HL-60 (cell line): Measurements from ENCODE around the gene ADH4.
"Not testable (repeated sequence)": the region's sequence is repeated elsewhere in the genome, so short reads cannot be mapped to it uniquely, and the experiment has no call there.

Experiments
- DNase-seq, 2 experiments: peaks; one replicate each; pipeline ENCODE4 v3.0.0-alpha.2; 2010 to 2020; ENCODE audit warnings: low read depth in 1 of 2, low spot score in 1 of 2
- H3K27ac ChIP-seq: fragments of 250-450 bp; sonication (Bioruptor Pico); replicated peaks from 2 replicates; pipeline ENCODE4 v1.5.1; 2020; ENCODE audit warnings: mild to moderate bottlenecking, moderate library complexity
- H3K27me3 ChIP-seq: fragments of 250-450 bp; sonication (Bioruptor Pico); 2 replicates; pipeline ENCODE4 v1.5.1; 2021; ENCODE audit warnings: mild to moderate bottlenecking, moderate library complexity; ENCODE audit not compliant: insufficient read depth, poor library complexity, severe bottlenecking
- H3K4me3 ChIP-seq: replicated peaks from 2 replicates; pipeline ENCODE4 v1.5.1; 2011; ENCODE audit warnings: mild to moderate bottlenecking, control low read depth, low read length; ENCODE audit not compliant: insufficient read depth
- GABPA ChIP-seq: IDR thresholded peaks from 2 replicates; pipeline ENCODE4 v1.6.1; 2012; ENCODE audit warnings: low read depth
- POLR2AphosphoS5 ChIP-seq: IDR thresholded peaks from 2 replicates; pipeline ENCODE4 v1.6.1; 2012; ENCODE audit warnings: low read depth
- SPI1 ChIP-seq: IDR thresholded peaks from 2 replicates; pipeline ENCODE4 v1.6.1; 2012; ENCODE audit warnings: low read depth, mild to moderate bottlenecking, borderline replicate concordance
- TF ChIP-seq, protein P1 (sequence below): IDR thresholded peaks from one replicate; pipeline ENCODE4 v1.5.1; 2011; ENCODE audit warnings: low read length, control low read depth, inconsistent platforms; ENCODE audit not compliant: insufficient read depth
- TF ChIP-seq, protein P2 (sequence below): IDR thresholded peaks from 2 replicates; pipeline ENCODE4 v1.6.1; 2012; ENCODE audit warnings: low read depth; ENCODE audit not compliant: insufficient replicate concordance

Gene ADH4

DNA sequence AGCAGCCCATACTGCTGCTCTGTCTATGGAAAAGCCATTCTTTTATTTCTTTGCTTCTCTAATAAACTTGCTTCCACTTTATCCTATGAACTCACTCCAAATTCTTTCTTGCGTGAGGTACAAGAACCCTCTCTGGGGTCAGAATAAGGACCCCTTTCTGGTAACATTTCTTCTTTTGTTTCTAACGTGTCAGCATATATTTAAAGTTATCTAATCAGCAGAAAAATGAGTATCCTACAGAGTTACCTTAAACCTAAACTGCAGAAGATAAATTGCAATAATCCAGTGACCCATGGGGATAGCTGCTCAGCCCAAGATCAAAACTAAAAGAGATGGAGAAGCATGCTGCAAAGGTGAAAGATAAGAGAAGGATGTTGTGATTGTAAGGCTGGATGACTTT is 59.5 kb downstream of the ADH4 start:
- Histone ChIP-seq H3K27ac (no peak overlapping the region), H3K27me3 (no peaks in the 10 kb centered on the region), H3K4me3 (no peak overlapping the region)
- TF ChIP-seq POLR2AphosphoS5 (no peak), GABPA (no peak), SPI1 (no peak)
- TF ChIP-seq, protein P1, sequence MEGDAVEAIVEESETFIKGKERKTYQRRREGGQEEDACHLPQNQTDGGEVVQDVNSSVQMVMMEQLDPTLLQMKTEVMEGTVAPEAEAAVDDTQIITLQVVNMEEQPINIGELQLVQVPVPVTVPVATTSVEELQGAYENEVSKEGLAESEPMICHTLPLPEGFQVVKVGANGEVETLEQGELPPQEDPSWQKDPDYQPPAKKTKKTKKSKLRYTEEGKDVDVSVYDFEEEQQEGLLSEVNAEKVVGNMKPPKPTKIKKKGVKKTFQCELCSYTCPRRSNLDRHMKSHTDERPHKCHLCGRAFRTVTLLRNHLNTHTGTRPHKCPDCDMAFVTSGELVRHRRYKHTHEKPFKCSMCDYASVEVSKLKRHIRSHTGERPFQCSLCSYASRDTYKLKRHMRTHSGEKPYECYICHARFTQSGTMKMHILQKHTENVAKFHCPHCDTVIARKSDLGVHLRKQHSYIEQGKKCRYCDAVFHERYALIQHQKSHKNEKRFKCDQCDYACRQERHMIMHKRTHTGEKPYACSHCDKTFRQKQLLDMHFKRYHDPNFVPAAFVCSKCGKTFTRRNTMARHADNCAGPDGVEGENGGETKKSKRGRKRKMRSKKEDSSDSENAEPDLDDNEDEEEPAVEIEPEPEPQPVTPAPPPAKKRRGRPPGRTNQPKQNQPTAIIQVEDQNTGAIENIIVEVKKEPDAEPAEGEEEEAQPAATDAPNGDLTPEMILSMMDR = no peak
- TF ChIP-seq, protein P2, sequence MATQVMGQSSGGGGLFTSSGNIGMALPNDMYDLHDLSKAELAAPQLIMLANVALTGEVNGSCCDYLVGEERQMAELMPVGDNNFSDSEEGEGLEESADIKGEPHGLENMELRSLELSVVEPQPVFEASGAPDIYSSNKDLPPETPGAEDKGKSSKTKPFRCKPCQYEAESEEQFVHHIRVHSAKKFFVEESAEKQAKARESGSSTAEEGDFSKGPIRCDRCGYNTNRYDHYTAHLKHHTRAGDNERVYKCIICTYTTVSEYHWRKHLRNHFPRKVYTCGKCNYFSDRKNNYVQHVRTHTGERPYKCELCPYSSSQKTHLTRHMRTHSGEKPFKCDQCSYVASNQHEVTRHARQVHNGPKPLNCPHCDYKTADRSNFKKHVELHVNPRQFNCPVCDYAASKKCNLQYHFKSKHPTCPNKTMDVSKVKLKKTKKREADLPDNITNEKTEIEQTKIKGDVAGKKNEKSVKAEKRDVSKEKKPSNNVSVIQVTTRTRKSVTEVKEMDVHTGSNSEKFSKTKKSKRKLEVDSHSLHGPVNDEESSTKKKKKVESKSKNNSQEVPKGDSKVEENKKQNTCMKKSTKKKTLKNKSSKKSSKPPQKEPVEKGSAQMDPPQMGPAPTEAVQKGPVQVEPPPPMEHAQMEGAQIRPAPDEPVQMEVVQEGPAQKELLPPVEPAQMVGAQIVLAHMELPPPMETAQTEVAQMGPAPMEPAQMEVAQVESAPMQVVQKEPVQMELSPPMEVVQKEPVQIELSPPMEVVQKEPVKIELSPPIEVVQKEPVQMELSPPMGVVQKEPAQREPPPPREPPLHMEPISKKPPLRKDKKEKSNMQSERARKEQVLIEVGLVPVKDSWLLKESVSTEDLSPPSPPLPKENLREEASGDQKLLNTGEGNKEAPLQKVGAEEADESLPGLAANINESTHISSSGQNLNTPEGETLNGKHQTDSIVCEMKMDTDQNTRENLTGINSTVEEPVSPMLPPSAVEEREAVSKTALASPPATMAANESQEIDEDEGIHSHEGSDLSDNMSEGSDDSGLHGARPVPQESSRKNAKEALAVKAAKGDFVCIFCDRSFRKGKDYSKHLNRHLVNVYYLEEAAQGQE = no peak
- DNase-seq = no peak

DNA sequence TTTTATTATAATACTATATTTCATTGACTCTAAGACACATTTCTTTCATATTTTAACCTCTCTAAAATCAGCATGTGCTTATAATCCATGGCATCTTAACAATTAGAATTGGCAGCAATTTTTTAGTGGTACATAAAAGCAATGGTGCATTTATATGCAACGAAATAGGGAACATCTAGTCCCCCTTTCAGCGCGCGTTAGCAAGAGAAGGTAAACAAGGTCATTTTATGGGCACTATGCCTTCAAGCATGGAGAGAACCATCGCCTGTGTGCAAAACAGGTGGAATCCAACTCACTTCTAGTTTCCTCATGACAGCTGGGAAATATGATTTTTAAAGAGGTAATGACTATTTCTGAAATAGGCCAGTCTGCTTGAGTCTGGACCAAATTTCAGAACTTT is 61.9 kb downstream of the ADH4 start:
- TF ChIP-seq, protein P1 = no peak
- no peak for TF ChIP-seq SPI1
- Histone ChIP-seq H3K27ac (no peak overlapping the region), H3K27me3 (no peaks in the 10 kb centered on the region), H3K4me3 (no peak overlapping the region)
- no peak for DNase-seq

DNA sequence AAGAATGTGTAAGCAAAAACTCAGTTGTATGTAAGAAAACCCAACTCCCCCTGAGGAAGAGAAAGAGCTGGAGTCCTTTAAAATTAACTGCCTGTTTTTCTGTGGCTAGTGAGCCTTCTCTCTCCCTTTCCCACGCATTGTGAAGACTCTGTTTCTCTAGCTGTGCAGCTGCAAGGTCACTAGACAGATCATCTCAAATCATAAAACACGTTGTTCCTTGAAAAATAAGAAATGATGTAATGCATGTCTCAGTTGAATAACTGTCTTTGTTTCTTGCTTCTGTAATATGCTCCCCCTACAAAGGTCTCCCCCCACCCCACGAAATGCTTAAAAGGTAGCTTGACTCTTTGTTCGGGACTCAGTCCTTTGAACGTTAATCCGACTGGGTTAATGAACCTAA is 63.2 kb downstream of the ADH4 start:
- H3K27ac ChIP-seq, H3K27me3 ChIP-seq, DNase-seq, H3K4me3 ChIP-seq: not testable (repeated sequence)

DNA sequence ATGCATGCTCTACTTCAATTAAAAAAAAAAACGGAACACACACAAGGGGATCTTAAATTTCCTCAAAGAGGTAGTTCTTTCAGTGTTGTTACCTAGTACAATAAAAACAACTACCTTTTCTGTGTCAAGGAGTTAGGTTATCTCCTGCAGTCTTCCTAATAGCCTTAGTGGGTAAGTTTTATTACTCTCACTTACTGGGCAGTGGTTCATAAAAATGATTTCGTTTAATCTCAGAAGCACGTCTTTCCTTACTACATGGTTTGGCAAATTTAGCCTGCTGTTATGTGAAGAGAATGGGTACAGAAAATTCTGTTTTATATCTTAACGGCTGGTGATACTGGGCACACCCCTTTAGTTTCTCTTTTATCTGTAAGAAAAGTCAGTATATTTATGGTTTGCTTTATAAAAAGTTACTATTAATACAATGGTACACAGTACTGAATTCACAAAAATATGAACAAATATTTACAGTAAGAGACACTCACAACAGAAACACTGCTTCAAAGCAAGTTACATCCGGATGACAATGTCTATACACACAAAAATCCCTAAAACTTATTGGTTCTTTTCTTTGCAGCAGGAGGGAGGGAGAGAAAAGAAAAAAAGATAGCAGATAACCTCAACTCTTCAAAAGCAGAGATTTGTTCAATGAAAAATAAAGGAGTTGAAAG is 64.3 kb downstream of the ADH4 start:
- H3K4me3 ChIP-seq = no peak overlapping the region
- no peak overlapping the region for H3K27ac ChIP-seq
- TF ChIP-seq GABPA (no peak), POLR2AphosphoS5 (no peak), SPI1 (no peak)
- TF ChIP-seq, protein P2 = no peak
- TF ChIP-seq, protein P1 = no peak
- no peak for DNase-seq
- H3K27me3 ChIP-seq = no peaks in the 10 kb centered on the region
